Measurements from ENCODE around the gene CATSPERZ.
A peak's percentile ranks its signal among the peaks of the same experiment; 100 is the strongest.

Gene CATSPERZ, protein sequence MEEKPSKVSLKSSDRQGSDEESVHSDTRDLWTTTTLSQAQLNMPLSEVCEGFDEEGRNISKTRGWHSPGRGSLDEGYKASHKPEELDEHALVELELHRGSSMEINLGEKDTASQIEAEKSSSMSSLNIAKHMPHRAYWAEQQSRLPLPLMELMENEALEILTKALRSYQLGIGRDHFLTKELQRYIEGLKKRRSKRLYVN

DNA sequence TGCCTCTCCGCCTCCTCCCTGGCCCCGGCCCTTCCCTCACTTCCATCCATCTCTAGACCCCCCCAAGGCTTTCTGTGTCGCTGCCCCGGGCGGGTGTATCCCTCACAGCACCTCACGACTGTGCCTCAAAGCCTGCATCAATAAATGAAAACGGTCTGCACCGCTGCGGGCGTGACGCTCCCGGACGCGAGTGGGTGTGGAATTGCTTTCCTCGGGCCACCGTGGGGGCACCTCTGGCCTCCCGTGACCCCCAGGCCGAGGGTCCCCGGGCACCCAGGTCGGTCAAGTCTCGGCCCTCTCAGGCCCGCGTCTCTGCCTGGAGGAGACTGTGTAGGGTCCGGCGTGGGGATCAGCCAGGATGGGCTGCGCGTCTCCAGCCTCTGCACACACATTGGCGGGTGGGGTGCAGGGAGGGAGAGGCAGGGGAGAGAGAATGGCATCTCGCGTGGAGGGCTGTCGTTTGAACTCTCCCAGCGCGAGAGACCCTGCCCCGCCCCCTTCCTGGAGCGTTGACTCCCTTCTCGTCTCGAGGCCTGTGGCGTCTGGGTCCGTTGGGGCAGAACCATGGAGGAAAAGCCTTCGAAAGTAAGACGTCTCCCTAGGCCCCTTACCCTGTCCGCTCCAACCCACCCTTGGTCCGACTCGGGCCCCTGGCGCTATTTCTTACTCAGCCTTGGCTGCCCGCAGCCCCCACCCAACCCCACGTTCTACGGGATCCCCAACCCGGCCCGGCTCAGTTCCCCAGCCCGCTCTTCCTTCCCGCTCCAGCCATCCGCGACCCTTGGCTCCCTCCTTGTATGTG is at the start of gene CATSPERZ:
TSS of gene CATSPERZ (plus strand) at position 512 of the 802 bp plus-strand sequence. CDS start at position 565, 53 bp downstream.
- ATAC-seq (no peak), DNase-seq (no peak)
- H3K9me3 Mint-ChIP-seq = no peaks in the 10 kb centered on the region
- H3K27me3 Mint-ChIP-seq = peaks cover 82% of the 10 kb centered on the region
- H3K27ac Mint-ChIP-seq = peak within 1 kb of the TSS in 1 of 2 donors; percentile 23
- H3K4me3 Mint-ChIP-seq = peak within 1 kb of the TSS; percentile 78 to 87
- peaks cover 49% of the 10 kb centered on the region for H3K4me1 Mint-ChIP-seq

DNA sequence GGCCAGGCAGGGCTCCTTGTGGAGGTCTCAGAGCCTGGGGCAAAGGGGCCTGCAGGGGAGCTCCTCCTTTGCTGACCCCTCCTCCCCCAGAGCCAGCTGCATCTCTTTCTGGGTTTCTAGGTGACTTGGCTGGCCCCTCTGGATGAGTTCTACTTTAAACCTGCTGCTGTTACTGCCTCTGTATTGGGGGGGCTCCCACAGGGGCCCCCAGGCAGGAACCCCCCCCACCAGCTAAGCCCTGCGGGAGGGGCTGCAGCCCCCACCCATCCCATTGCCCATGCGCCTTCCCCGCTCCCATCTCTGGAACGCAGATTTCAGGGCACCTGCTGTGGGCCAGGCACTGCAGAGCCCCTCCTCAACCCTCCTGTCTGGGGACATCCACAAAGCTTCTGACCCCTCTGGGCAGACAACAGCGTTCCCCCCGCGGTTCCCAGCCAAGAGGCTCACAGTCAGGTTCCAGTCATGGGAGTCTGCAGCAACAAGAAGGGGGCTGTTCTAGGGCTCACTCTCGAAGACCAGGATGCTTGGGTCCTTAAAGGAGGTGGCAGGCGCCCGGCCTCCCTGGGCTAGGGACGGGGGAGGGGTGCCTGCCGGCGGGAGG is 49.6 kb upstream of the CATSPERZ start:
- ATAC-seq = peak; percentile 1
- H3K4me3 Mint-ChIP-seq = peak overlapping the region; percentile 83 to 85

DNA sequence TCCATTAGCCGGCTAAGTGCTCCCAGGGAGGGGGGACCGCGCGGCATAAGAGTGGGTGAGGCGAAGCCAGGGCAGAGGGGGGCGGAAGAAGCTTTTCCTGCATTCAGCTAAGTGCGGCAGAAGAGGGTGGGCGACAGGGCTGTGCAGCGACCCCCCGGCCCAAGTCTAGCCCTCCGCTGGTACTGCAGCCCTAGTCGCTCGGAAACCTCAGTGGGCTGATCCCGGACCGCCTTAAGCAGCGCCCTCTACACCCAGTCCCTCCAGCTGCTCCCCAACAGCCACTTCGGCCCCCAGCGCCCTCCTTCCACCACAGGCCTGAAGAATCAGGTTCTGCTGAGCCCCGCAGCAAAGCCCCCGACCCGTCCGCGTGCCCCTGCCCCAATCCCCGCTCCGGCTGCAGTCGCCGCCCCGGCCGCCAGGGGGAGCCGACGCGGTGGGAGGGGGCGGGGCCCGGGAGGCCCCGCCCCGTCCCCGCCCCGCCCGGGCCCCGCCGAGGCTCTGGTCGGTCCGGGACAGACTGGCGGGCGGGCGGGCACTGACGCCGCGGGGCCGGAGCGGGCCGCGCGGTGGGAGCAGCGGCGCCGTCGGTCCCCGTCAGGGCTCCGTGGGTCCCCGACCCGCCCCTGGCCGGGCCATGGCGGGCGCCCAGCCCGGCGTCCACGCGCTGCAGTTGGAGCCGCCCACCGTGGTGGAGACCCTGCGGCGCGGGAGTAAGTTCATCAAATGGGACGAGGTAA is 49.0 kb upstream of the CATSPERZ start, which contains the start of gene PLCB3:
TSS of gene PLCB3 (plus strand) at position 515 of the 737 bp plus-strand sequence. CDS start at position 635, 120 bp downstream.
- H3K4me3 Mint-ChIP-seq = peak within 1 kb of the TSS; percentile 93 to 96
- DNase-seq = peak; percentile 55 to 75
- peak within 1 kb of the TSS; percentile 75 to 89 for H3K27ac Mint-ChIP-seq
- no peaks in the 10 kb centered on the region for H3K9me3 Mint-ChIP-seq
- H3K27me3 Mint-ChIP-seq = no peaks in the 10 kb centered on the region
- peaks cover 60% of the 10 kb centered on the region for H3K4me1 Mint-ChIP-seq
- peak; percentile 67 for ATAC-seq

More for the DNA sequence above, 49.6 kb upstream of the CATSPERZ start:
- H3K9me3 Mint-ChIP-seq = no peaks in the 10 kb centered on the region
- no peak for DNase-seq
- no peaks in the 10 kb centered on the region for H3K27me3 Mint-ChIP-seq
- H3K27ac Mint-ChIP-seq = no peak overlapping the region
- H3K4me1 Mint-ChIP-seq = peaks cover 60% of the 10 kb centered on the region

DNA sequence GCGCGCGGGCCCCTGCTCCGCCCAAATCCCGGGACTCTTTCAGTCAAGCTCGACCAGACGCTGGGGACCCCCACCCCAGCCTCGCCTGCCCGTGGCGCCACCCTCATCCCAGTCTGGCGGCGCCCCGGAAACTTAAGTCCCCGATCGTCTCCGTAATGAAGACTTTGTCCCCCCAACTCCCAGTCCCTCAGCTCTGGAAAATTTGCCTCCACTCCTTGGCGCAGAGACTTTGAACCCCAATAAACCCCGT is 48.5 kb upstream of the CATSPERZ start:
- H3K4me3 Mint-ChIP-seq = peak overlapping the region; percentile 93 to 96
- ATAC-seq = no peak
- no peak for DNase-seq
- H3K27ac Mint-ChIP-seq = peak overlapping the region; percentile 75 to 89
- no peaks in the 10 kb centered on the region for H3K27me3 Mint-ChIP-seq
- peaks cover 60% of the 10 kb centered on the region for H3K4me1 Mint-ChIP-seq
- no peaks in the 10 kb centered on the region for H3K9me3 Mint-ChIP-seq

DNA sequence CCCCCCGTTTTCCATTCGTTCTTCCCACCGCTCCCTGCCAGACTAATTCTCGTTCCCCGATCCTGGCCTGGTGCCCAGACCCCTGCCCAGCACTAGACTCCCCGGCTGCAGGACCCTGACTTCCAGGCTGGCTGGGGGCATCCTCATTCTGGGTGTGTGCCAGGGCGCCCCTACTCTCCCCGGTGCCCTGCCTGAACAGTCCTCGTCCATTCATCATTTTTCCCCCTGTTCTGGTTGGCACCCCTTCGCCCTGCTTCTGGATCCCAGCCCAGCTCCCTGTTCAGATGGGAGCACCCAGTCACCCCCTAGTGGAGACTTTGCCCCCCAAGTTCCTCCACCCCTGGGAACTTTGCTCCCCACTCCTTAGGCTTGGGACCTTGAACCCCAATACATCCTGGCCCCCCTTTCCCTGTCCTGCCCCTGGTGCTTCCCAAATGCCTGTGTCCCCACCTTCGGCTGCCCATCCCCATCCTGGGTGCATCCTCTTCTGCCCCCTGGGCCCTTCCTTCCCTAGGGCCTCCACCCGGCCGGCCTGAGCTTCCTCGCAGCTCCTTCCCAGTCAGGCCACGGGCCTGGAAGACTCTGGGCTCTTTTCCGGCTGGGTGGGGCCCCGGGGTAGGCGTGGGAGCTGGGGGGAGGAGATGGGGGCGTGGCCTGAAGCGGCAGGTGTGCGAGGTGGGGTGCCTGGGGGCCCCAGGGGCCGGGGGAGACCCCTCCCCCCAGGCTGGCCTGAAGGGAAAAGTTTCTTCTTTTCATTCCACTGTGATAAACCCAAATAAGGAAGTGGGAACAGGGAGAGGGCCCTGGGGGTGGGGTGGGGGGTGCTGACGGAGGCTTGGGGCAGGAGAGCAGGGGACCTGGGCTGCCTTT is 47.9 kb upstream of the CATSPERZ start:
- peak overlapping the region; percentile 75 to 89 for H3K27ac Mint-ChIP-seq
- H3K4me1 Mint-ChIP-seq = peaks cover 55% of the 10 kb centered on the region
- peak overlapping the region; percentile 93 to 96 for H3K4me3 Mint-ChIP-seq
- peak; percentile 8 for ATAC-seq
- no peaks in the 10 kb centered on the region for H3K9me3 Mint-ChIP-seq
- no peak for DNase-seq
- no peaks in the 10 kb centered on the region for H3K27me3 Mint-ChIP-seq

DNA sequence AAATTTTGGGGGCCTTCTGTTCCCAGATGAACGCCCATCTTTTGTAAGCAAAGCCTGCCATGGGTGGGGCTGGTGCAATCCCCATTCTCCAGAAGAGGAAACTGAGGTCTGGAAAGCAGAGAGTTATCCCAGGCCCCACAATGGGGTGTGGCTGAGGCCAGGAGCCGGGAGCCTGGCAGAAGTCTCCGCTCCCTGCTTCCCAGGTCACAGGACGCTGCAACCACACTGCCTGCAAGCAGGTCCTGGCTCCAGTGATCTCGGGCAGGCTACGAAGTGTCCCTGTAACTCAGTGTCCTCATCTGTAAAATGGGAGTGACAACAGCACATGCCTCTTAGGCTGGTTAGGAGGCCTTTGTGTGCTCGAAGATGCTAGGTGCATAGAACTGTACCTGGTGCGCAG is 47.1 kb upstream of the CATSPERZ start:
- no peak overlapping the region for H3K4me3 Mint-ChIP-seq
- peaks cover 47% of the 10 kb centered on the region for H3K4me1 Mint-ChIP-seq
- no peak for DNase-seq
- H3K9me3 Mint-ChIP-seq = no peaks in the 10 kb centered on the region
- no peaks in the 10 kb centered on the region for H3K27me3 Mint-ChIP-seq
- H3K27ac Mint-ChIP-seq = no peak overlapping the region
- ATAC-seq = no peak

DNA sequence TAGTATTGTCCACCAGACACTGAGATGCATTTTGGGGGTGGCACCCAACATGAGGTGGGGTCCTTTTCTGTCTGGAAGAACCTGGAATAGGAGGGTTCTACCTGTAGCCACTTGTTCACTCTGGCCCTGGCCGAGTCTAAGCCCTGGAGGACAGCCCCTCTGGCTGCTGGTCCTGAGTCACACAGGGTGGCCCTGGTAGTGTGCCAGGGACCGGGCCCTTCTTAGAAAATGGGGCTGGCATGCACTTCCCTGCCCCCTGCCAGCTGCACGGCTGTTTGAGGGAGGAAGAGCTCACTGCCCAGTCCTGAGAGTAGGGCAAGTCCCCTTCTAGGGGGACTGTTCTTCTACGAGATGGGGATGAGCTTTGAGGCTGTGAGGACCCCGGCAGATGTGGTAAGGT is 46.7 kb upstream of the CATSPERZ start:
- DNase-seq (no peak), ATAC-seq (no peak)
- Mint-ChIP-seq H3K4me3 (no peak overlapping the region), H3K27me3 (no peaks in the 10 kb centered on the region), H3K4me1 (peaks cover 43% of the 10 kb centered on the region), H3K9me3 (no peaks in the 10 kb centered on the region), H3K27ac (no peak overlapping the region)

DNA sequence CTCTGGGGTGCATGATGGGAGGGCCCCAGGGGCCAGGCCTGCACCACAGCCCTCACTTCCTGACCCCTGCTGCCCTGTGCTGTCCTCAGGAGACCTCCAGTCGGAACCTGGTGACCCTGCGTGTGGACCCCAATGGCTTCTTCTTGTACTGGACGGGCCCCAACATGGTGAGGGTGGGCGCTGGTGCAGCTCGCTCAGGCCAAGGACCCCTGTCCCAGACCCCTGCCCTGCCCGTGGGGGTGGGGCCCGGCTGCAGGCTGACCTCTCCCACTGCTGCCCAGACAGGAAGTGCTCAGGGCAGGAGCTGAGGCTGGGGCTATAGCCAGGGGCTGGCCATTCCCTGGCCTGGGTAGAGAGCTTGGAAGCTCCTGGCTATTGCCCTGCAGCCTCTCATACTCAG is 45.8 kb upstream of the CATSPERZ start:
- Mint-ChIP-seq H3K4me1 (peaks cover 44% of the 10 kb centered on the region), H3K27me3 (no peaks in the 10 kb centered on the region), H3K4me3 (no peak overlapping the region), H3K9me3 (no peaks in the 10 kb centered on the region), H3K27ac (no peak overlapping the region)
- no peak for ATAC-seq
- no peak for DNase-seq

DNA sequence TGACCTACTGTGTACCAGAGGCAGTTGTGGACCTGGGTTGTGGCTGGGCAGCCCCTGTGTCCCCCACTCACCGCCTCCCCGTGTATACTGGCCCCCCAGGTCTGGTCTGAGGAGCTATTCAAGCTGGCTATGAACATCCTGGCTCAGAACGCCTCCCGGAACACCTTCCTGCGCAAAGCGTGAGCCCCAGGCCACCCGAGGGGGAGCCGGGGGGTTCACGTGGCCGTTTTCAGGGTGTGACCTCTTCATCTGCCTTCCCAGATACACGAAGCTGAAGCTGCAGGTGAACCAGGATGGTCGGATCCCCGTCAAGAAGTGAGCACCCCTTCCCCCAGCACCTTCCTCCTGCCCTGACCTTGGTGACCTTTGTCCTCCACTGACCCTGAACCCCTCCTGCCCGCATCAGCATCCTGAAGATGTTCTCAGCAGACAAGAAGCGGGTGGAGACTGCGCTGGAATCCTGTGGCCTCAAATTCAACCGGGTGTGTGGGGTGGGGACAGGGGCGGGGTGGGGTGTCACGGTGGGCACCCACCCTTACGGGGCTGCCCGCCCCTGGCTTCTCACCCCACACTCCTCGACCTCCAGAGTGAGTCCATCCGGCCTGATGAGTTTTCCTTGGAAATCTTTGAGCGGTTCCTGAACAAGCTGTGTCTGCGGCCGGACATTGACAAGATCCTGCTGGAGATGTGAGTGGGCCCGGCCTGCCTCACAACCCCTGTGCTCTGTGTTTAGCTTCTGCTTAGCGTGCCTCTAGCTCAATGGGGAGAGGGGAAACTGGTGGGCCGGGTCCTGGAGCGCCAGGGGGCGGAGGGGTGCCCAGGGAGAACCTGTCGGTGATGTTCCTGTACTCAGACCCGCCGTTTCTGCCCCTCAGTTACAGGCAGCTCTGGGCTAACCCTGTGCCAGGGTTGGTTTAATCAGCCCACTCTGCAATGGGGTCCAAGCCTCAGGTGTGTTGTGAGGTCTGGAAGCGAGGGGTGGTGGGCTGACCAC is 44.7 kb upstream of the CATSPERZ start:
- ATAC-seq = no peak
- DNase-seq = no peak
- Mint-ChIP-seq H3K27ac (no peak overlapping the region), H3K4me3 (no peak overlapping the region), H3K27me3 (no peaks in the 10 kb centered on the region), H3K4me1 (peaks cover 43% of the 10 kb centered on the region), H3K9me3 (no peaks in the 10 kb centered on the region)

DNA sequence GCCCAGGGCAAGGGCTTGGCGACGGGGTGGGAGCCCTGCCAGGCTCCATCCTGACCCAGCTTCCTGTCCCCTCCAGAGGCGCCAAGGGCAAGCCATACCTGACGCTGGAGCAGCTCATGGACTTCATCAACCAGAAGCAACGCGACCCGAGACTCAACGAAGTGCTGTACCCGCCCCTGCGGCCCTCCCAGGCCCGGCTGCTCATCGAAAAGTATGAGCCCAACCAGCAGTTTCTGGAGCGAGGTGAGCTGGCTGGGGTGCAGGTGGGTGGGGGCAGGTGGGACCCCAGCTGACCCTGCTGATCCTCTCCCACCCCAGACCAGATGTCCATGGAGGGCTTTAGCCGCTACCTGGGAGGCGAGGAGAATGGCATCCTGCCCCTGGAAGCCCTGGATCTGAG is 43.9 kb upstream of the CATSPERZ start:
- Mint-ChIP-seq H3K4me1 (peaks cover 38% of the 10 kb centered on the region), H3K9me3 (no peaks in the 10 kb centered on the region), H3K4me3 (no peak overlapping the region), H3K27me3 (no peaks in the 10 kb centered on the region), H3K27ac (peak overlapping the region in 1 of 2 donors; percentile 27)
- DNase-seq = no peak
- no peak for ATAC-seq

DNA sequence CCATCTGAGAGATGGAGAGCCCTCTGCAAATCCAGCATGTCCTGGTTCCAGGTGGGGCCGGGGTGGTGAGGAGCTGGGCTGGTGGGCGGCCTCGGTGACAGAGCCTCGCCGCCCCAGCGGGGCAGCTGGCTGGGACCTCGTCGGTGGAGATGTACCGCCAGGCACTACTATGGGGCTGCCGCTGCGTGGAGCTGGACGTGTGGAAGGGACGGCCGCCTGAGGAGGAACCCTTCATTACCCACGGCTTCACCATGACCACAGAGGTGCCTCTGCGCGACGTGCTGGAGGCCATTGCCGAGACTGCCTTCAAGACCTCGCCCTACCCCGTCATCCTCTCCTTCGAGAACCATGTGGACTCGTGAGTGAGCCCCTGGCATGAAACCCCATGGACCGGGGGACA is 41.8 kb upstream of the CATSPERZ start:
- Mint-ChIP-seq H3K27ac (no peak overlapping the region), H3K4me1 (peaks cover 21% of the 10 kb centered on the region), H3K4me3 (no peak overlapping the region), H3K27me3 (no peaks in the 10 kb centered on the region), H3K9me3 (no peaks in the 10 kb centered on the region)
- no peak for DNase-seq
- ATAC-seq = no peak

DNA sequence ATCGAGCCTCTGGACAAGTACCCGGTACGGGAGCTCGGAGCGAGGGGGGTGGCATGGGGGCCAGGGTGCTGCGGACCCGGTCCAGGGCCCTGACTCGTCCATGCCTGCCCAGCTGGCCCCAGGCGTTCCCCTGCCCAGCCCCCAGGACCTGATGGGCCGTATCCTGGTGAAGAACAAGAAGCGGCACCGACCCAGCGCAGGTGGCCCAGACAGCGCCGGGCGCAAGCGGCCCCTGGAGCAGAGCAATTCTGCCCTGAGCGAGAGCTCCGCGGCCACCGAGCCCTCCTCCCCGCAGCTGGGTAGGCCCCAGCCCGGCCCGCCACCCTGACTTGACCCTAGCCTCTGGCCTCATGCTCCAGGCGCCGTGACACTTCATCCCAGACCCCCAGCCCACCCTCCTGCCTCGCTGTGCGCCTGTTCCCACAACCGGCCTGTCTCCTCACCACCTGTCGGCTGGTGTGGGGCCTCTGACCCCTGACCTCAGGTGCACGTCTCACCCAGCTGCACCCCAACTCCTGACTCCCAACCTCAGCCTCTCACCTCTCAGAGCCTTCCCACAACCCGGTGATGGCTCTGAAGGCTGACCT is 41.1 kb upstream of the CATSPERZ start:
- Mint-ChIP-seq H3K9me3 (no peaks in the 10 kb centered on the region), H3K4me1 (peaks cover 14% of the 10 kb centered on the region), H3K4me3 (no peak overlapping the region), H3K27ac (no peak overlapping the region), H3K27me3 (no peaks in the 10 kb centered on the region)
- ATAC-seq (no peak), DNase-seq (no peak)

DNA sequence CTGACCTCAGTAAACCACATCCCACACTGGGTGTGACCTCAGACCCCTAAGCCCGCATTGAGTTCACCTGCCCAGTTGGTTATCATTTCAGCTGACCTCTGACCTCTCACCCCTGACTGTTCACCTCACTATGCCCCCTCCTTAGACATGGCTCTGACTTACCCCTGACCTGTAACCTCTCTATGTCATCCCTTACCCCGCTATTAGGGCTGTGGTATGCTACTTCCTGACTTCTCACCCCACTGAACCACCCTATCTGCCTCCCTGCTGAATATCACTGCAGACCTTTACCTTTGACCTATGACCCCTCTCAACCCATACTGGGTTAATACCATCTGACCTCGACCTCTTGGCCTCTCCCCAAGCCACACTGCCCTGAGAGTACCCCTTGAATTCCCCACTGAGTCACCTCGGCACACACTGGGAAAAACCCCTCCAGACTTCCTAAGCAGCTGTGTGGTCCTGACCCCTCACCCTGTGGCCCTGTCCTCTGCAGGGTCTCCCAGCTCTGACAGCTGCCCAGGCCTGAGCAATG is 40.6 kb upstream of the CATSPERZ start:
- peak; percentile 18 for ATAC-seq
- H3K9me3 Mint-ChIP-seq = no peaks in the 10 kb centered on the region
- no peak overlapping the region for H3K27ac Mint-ChIP-seq
- H3K4me1 Mint-ChIP-seq = peaks cover 14% of the 10 kb centered on the region
- no peaks in the 10 kb centered on the region for H3K27me3 Mint-ChIP-seq
- H3K4me3 Mint-ChIP-seq = no peak overlapping the region
- DNase-seq = no peak

Measured in stimulated activated naive CD8-positive, alpha-beta T cell treated with anti-CD3 and anti-CD28 coated beads, Interleukin-15, amount 100 ng/mL, for 72 hours (primary cell).